ENCODE data around the gene CAMK4.

GRCh38 chr5:111432883-111433536 lies 208.8 kb downstream of the CAMK4 start:
- TF ChIP-seq CTCF (IDR thresholded peaks at IDR 0.05) (no peak), POLR2A (IDR thresholded peaks at IDR 0.05) (no peak), EP300 (IDR thresholded peaks at IDR 0.05) (no peak), POLR2AphosphoS5 (IDR thresholded peaks at IDR 0.05) (no peak)

Data from gastroesophageal sphincter (tissue), 3 donors.